K562 (cell line): ENCODE results near the gene BLM. TPM values are rescaled to one million over a fixed set of nuclear protein-coding genes. Genes with fewer than 3 reads are reported as not detected.

Source experiments
- ATAC-seq: fragments of 200-7000 bp; cut with Tn5 transposase; 3 replicates; pipeline ENCODE4 v1.9.1; 2020; ENCODE audit warnings: moderate library complexity
- BruUV-seq: library from RNA; stranded (reverse); fragments of 400-500 nt; replicated peaks from 2 replicates; lab custom pipeline; 2021; lab: Mats Ljungman, UMichigan
- CTCF ChIA-PET: fragments of 300-600 bp; formaldehyde crosslinking; extraction: SDS; loops from one replicate; lab custom pipeline; 2021; ENCODE audit warnings: low intra/inter-chr PET ratio; lab: Yijun Ruan, JAX
- POLR2A ChIA-PET: fragments of 300-600, 350-650 bp; sonication (Branson Sonifier 250); formaldehyde crosslinking; extraction: SDS; loops from one replicate; lab custom pipeline; 2021; ENCODE audit warnings: antibody characterized with exemption, inconsistent platforms; lab: Yijun Ruan, JAX
- DNase-seq, 4 experiments: peaks; one replicate each; pipeline versions ENCODE4 v3.0.0 to v3.0.0-alpha.2; 2011 to 2018; ENCODE audit warnings: low spot score in 3 of 4, mixed read lengths in 3 of 4; ENCODE audit errors: extremely low read depth in 1 of 4
- FAIRE-seq: peaks from 2 replicates; lab custom pipeline; 2011; peaks lifted over from hg19 to GRCh38; lab: Jason Lieb, UNC
- H2AFZ ChIP-seq: 2 replicates; pipeline ENCODE4 v1.6.0; 2011; ENCODE audit warnings: low read depth, low read length, control low read depth, inconsistent platforms
- H3K27ac ChIP-seq: fragments of 200-600 bp; 3 replicates; pipeline ENCODE4 v1.8.0; 2011; ENCODE audit warnings: low read depth, mild to moderate bottlenecking, control low read depth, inconsistent platforms, low read length, moderate library complexity, mixed read lengths; ENCODE audit errors: extremely low read depth
- H3K27me3 ChIP-seq, 2 experiments: fragments of 300-600 bp in 1 of 2; 2 replicates in 1 of 2; 3 replicates in 1 of 2; pipeline versions ENCODE4 v1.6.0 to v1.8.0; 2011; ENCODE audit warnings: inconsistent platforms in 2 of 2, low read length in 2 of 2, mild to moderate bottlenecking in 1 of 2, mixed read lengths in 1 of 2, moderate library complexity in 1 of 2; ENCODE audit not compliant: control insufficient read depth in 2 of 2, insufficient read depth in 2 of 2
- H3K36me3 ChIP-seq: fragments of 300-600 bp; 3 replicates; pipeline ENCODE4 v1.8.0; 2011; ENCODE audit warnings: mild to moderate bottlenecking, low read length, inconsistent platforms; ENCODE audit not compliant: control insufficient read depth, insufficient read depth
- H3K4me1 ChIP-seq, 2 experiments: fragments of 200-600 bp in 1 of 2; replicated peaks in 1 of 2; 2 replicates in 1 of 2; 3 replicates in 1 of 2; pipeline versions ENCODE4 v1.5.1 to v1.8.0; 2011; ENCODE audit warnings: inconsistent platforms in 2 of 2, low read length in 2 of 2, mild to moderate bottlenecking in 1 of 2, mixed read lengths in 1 of 2, moderate library complexity in 1 of 2; ENCODE audit not compliant: control insufficient read depth in 2 of 2, insufficient read depth in 2 of 2
- H3K4me2 ChIP-seq: 2 replicates; pipeline ENCODE4 v1.6.1; 2011; ENCODE audit warnings: low read length, control low read depth, inconsistent platforms, mixed read lengths; ENCODE audit not compliant: insufficient read depth
- H3K4me3 ChIP-seq: fragments of 200-600 bp; sonication (generic), shearing (Covaris generic); 2 replicates; pipeline ENCODE4 v1.5.1; 2016; ENCODE audit warnings: control low read depth, inconsistent platforms
- H3K79me2 ChIP-seq: fragments of 200-600 bp; 3 replicates; pipeline ENCODE4 v1.8.0; 2011; ENCODE audit warnings: low read length, inconsistent platforms; ENCODE audit not compliant: control insufficient read depth, insufficient read depth
- H3K9ac ChIP-seq, 2 experiments: 2 replicates each; pipeline versions ENCODE4 v1.6.0 to v1.6.1; 2011; ENCODE audit warnings: low read depth in 2 of 2, low read length in 2 of 2, control low read depth in 1 of 2, inconsistent platforms in 1 of 2, mild to moderate bottlenecking in 1 of 2, mixed read lengths in 1 of 2; ENCODE audit not compliant: insufficient read depth in 1 of 2
- H3K9me1 ChIP-seq: one replicate; pipeline ENCODE4 v1.6.0; 2011; ENCODE audit warnings: inconsistent platforms, mild to moderate bottlenecking, low read length, moderate library complexity; ENCODE audit not compliant: control insufficient read depth, insufficient read depth
- H3K9me3 ChIP-seq: replicated peaks from 2 replicates; pipeline ENCODE4 v1.5.1; 2011; ENCODE audit warnings: low read depth, low read length, inconsistent platforms; ENCODE audit not compliant: control insufficient read depth, insufficient read depth
- H4K20me1 ChIP-seq: replicated peaks from 2 replicates; pipeline ENCODE4 v1.6.1; 2011; ENCODE audit warnings: low read length, inconsistent platforms, mixed read lengths; ENCODE audit not compliant: control insufficient read depth, insufficient read depth
- FOXK2 ChIP-seq, 2 experiments: fragments of 450-650 bp; IDR thresholded peaks in 1 of 2; conservative IDR thresholded peaks in 1 of 2; 2 replicates each; pipeline ENCODE4 v1.6.1; 2016; ENCODE audit warnings: low read depth in 2 of 2, mild to moderate bottlenecking in 1 of 2
- RAD21 ChIP-seq, 2 experiments: fragments of 250-450 bp in 1 of 2; fragments of 450-650 bp in 1 of 2; sonication (Bioruptor Pico) in 1 of 2; formaldehyde crosslinking in 1 of 2; IDR thresholded peaks in 1 of 2; conservative IDR thresholded peaks in 1 of 2; 2 replicates each; pipeline versions ENCODE4 v1.4.0 to v1.8.0; 2020 to 2022; ENCODE audit warnings: mild to moderate bottlenecking in 2 of 2, moderate library complexity in 1 of 2
- RBM14 ChIP-seq: fragments of 200-400 bp; formaldehyde crosslinking; IDR thresholded peaks from 2 replicates; pipeline ENCODE4 v1.6.1; 2018; ENCODE audit warnings: low read depth, mild to moderate bottlenecking, low read length, moderate library complexity, borderline replicate concordance; ENCODE audit not compliant: insufficient read depth
- SMAD2 ChIP-seq: fragments of 150-350 bp; IDR thresholded peaks from 2 replicates; pipeline ENCODE4 v1.6.1; 2014; ENCODE audit warnings: low read depth, mild to moderate bottlenecking, low read length
- SPI1 ChIP-seq: IDR thresholded peaks from 2 replicates; pipeline ENCODE4 v1.6.1; 2011; ENCODE audit warnings: low read depth, low read length, control low read depth, borderline replicate concordance
- ZFX ChIP-seq: sonication (generic); formaldehyde crosslinking; IDR thresholded peaks from 2 replicates; pipeline ENCODE4 v1.8.0; 2022; ENCODE audit warnings: mild to moderate bottlenecking, missing genetic modification reagents, moderate library complexity
- ZNF217 ChIP-seq: sonication (generic); formaldehyde crosslinking; IDR thresholded peaks from 2 replicates; pipeline ENCODE4 v1.8.0; 2022; ENCODE audit warnings: mild to moderate bottlenecking, missing genetic modification reagents
- WGBS: fragments of 100-300 bp; shearing (Covaris generic); methylation state at CpG from one replicate; pipeline ENCODE4 v1.1.6; 2016; ENCODE audit warnings: low coverage, mixed read lengths; ENCODE audit not compliant: insufficient coverage; ENCODE audit errors: missing lambda C conversion rate; 5-methylcytosine and 5-hydroxymethylcytosine counted together
- in situ Hi-C: fragments of 300-500 bp; cut with MboI; formaldehyde crosslinking; loops from 4 replicates; pipeline ENCODE4 v1.15.0; 2018; ENCODE audit warnings: inconsistent platforms, mixed read lengths
- intact Hi-C: fragments of 100-400 bp; cut with micrococcal nuclease; formaldehyde crosslinking; loops from 2 replicates; pipeline ENCODE4 v1.14.2; 2022
- polyA plus RNA-seq, 8 experiments: library from polyadenylated mRNA; depleted of rRNA in 4 of 8; stranded (reverse) in 5 of 8; unstranded in 3 of 8; fragments of >200 nt; fragmentation: Nextera tagmentation in 2 of 8; fragmentation: Illumina TruSeq in 1 of 8; extraction: Ambion mirVana in 2 of 8; extraction: Trizol in 1 of 8; gene quantifications; 2 replicates each; pipeline versions ENCODE4 v1.2.1 to v1.2.3, GENCODE V29; 2011 to 2014; ENCODE audit warnings: inconsistent platforms in 1 of 8, missing spikeins in 1 of 8
- total RNA-seq, 7 experiments: library from RNA; depleted of rRNA in 6 of 7; stranded (reverse); fragments of >200 nt in 6 of 7; fragmentation: Illumina TruSeq in 2 of 7; extraction: Trizol in 2 of 7; gene quantifications; 2 replicates each; pipeline versions ENCODE4 v1.2.1 to v1.2.3, GENCODE V29; 2011 to 2021; ENCODE audit warnings: low replicate concordance in 1 of 7
- TF ChIP-seq, protein P1 (sequence below), 3 experiments: IDR thresholded peaks in 2 of 3; conservative IDR thresholded peaks in 1 of 3; 2 replicates each; pipeline ENCODE4 v1.5.1; 2011 to 2012; ENCODE audit warnings: low read length in 3 of 3, mild to moderate bottlenecking in 3 of 3, control low read depth in 2 of 3, improper control_type of control experiment in 1 of 3, inconsistent platforms in 1 of 3, low read depth in 1 of 3, mixed read lengths in 1 of 3, moderate library complexity in 1 of 3; ENCODE audit not compliant: insufficient read depth in 2 of 3
- TF ChIP-seq, protein P2 (sequence below): fragments of 250-450 bp; sonication (Bioruptor Pico); IDR thresholded peaks from 2 replicates; pipeline ENCODE4 v1.5.0; 2021; ENCODE audit warnings: mild to moderate bottlenecking, borderline replicate concordance

BLM gene
- total and polyA plus RNA-seq, 9 of the 15 experiments (the other 6 are each of a cell fraction or from before 2014, with no cell fraction given), result 21.0 to 56.0 (median 43.9) TPM

DNA sequence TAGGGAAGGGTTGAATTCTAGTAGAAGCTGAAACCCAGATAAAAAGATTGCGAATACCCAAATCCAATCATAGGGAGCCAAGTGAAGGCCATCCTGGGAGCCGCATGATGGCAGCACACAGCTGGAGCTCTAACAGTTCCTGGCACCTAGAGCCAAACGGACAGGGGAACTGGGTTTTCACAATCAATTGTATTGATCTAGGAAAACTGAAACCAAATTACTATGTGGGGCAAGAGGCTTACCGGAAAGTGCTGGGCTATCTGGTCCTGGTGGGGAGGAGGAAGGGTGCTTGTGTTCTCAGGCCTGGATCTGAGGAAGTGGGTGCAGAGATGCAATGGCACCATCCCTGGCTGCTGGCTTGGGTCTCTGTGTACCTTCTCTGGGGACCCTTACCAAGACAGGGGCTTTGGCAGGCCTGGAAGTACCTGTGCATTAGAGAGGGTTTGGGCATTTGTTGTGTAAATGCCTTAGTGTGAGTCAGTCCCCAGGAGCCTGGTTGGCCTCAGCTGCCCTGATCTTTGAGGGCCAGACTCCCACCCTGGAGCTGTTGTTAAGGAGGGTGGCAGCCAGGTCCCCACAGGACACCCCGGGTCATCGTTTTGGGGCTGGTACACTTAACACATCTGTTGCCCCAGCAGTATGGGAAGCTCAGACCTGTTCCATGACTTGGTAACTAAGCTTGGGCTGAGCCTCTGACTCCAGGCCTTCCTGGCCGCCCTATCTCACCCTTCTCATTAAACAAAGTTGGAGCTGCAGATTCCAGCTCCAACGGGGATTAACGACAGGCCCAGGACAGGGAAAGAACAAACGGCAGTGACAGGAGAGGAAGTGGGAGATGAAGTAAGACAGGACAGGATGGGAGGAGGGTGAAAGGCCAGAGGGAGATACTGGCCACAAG is 142.3 kb downstream of the BLM start:
- intact Hi-C loops (no loop called here), in situ Hi-C loops (no loop called here)
- WGBS, result 48% methylated on average over 10 of the region's 10 CpGs
- peak overlapping the region; percentile 4 to 10; a peak in 1 of 4 replicates for H3K9ac ChIP-seq
- H3K9me3 ChIP-seq, result no peaks in the 10 kb centered on the region
- DNase-seq (no peak), ATAC-seq (peak; percentile 14), FAIRE-seq (peak; percentile 29)
- H3K27ac ChIP-seq, result peak overlapping the region; percentile 30; the same call in 1 of the 3 replicates
- H3K4me3 ChIP-seq, result no peak overlapping the region
- POLR2A ChIA-PET, result interaction anchor here (0.6 to 1.6 kb wide), 3 partner anchors 9 to 209 kb away, joined by 3 to 6 read pairs (median 3); partner anchors contain the start of genes FURIN and UNC45A
- H3K27me3 ChIP-seq, result no peaks in the 10 kb centered on the region
- peak overlapping the region; percentile 85 for H2AFZ ChIP-seq
- no peaks in the 10 kb centered on the region for H4K20me1 ChIP-seq
- no peaks in the 10 kb centered on the region for H3K9me1 ChIP-seq
- no peak overlapping the region; the same call in 1 of the 2 replicates for H3K4me2 ChIP-seq
- no peaks in the 10 kb centered on the region for H3K79me2 ChIP-seq
- peaks cover 21 to 28% of the 10 kb centered on the region in 2 experiments; a peak in 4 of 5 replicates for H3K4me1 ChIP-seq
- no peaks in the 10 kb centered on the region for H3K36me3 ChIP-seq
- BruUV-seq, result no TSS peak
- TF ChIP-seq SMAD2 (no peak), RAD21 (CRISPR knock-in tag; conservative IDR thresholded peaks at IDR 0.05 in 1 of 2, IDR thresholded peaks at IDR 0.05 in 1 of 2) (peak in 1 of 2 experiments; percentile 9; a peak in 1 of 4 replicates), FOXK2 (conservative IDR thresholded peaks at IDR 0.05 in 1 of 2, IDR thresholded peaks at IDR 0.05 in 1 of 2; ENCODE audit: low read depth in 2 of 2) (no peak), ZNF217 (no peak), RBM14 (no peak), ZFX (CRISPR knock-in tag) (peak; percentile 34), SPI1 (peak; percentile 59; the same call in 1 of the 2 replicates)
- TF ChIP-seq, protein P1, sequence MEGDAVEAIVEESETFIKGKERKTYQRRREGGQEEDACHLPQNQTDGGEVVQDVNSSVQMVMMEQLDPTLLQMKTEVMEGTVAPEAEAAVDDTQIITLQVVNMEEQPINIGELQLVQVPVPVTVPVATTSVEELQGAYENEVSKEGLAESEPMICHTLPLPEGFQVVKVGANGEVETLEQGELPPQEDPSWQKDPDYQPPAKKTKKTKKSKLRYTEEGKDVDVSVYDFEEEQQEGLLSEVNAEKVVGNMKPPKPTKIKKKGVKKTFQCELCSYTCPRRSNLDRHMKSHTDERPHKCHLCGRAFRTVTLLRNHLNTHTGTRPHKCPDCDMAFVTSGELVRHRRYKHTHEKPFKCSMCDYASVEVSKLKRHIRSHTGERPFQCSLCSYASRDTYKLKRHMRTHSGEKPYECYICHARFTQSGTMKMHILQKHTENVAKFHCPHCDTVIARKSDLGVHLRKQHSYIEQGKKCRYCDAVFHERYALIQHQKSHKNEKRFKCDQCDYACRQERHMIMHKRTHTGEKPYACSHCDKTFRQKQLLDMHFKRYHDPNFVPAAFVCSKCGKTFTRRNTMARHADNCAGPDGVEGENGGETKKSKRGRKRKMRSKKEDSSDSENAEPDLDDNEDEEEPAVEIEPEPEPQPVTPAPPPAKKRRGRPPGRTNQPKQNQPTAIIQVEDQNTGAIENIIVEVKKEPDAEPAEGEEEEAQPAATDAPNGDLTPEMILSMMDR (IDR thresholded peaks at IDR 0.05 in 2 of 3, conservative IDR thresholded peaks at IDR 0.05 in 1 of 3; ENCODE audit: insufficient read depth in 2 of 3, low read depth in 1 of 3, low read length in 3 of 3), result 0 out of 6 replicates have a peak, but pooled peaks of 1 of the 3 experiments have one; percentile 14
- TF ChIP-seq, protein P2, sequence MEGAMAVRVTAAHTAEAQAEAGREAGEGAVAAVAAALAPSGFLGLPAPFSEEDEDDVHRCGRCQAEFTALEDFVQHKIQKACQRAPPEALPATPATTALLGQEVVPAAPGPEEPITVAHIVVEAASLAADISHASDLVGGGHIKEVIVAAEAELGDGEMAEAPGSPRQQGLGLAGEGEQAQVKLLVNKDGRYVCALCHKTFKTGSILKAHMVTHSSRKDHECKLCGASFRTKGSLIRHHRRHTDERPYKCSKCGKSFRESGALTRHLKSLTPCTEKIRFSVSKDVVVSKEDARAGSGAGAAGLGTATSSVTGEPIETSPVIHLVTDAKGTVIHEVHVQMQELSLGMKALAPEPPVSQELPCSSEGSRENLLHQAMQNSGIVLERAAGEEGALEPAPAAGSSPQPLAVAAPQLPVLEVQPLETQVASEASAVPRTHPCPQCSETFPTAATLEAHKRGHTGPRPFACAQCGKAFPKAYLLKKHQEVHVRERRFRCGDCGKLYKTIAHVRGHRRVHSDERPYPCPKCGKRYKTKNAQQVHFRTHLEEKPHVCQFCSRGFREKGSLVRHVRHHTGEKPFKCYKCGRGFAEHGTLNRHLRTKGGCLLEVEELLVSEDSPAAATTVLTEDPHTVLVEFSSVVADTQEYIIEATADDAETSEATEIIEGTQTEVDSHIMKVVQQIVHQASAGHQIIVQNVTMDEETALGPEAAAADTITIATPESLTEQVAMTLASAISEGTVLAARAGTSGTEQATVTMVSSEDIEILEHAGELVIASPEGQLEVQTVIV (CRISPR knock-in tag), result no peak
- CTCF ChIA-PET, result no interaction called here
